Measurements from ENCODE around the gene RAPGEF4.

- TF ChIP-seq CTCF (IDR thresholded peaks at IDR 0.05 in 4 of 5, conservative IDR thresholded peaks at IDR 0.05 in 1 of 5): no peak
- TF ChIP-seq POLR2A (IDR thresholded peaks at IDR 0.05): no peak
Observed at GRCh38 chr2:172938713-172939375, 203.2 kb downstream of the RAPGEF4 start.
